HG03196 (cell line): Measurements from ENCODE around the gene CHRNA9.

Experiments
- ATAC-seq: cut with Tn5 transposase; IDR thresholded peaks from one replicate; pipeline ENCODE4 v1.9.1; 2021; ENCODE audit not compliant: unreplicated experiment

Gene CHRNA9

GRCh38 chr4:40308528-40309122 lies 26.5 kb upstream of the CHRNA9 start:
- ATAC-seq: no peak

GRCh38 chr4:40309250-40309774 lies 25.8 kb upstream of the CHRNA9 start:
- ATAC-seq: peak; percentile 22

DNA sequence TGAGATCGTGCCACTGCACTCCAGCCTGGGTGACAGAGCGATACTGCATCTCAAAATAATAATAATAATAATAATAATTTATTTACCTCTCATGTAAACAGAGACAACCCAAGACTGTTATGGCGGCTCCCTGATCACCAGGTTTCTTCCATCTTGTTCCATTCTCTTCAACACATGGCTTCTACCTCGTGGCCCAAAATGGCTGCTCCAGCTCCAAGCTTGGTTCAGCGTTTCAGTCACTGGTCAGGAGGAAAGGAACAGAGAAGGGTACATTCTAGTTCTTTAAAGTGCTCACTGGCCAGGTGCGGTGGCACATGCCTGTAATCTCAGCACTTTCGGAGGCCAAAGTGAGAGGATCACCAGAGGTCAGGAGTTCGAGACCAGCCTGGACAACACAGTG lies 24.9 kb upstream of the CHRNA9 start:
- ATAC-seq: no peak

GRCh38 chr4:40311811-40312346 lies 23.3 kb upstream of the CHRNA9 start:
- no peak for ATAC-seq

DNA sequence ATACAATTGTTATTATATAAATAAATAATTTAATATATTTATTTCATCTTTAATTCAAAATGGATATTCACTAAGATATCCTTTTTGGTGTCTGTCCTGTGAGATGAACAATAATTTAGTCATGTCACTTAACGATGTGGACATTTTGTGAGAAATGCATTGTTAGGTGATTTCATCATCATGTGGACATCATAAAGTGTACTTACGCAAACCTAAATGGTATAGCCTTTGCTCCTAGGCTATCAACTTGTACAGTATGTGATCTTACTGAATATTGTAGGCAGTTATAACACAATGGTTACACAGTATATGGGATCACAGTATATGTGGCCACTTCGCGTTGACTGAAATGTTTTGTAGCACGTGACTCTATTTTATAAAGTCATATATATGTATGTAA lies 20.2 kb upstream of the CHRNA9 start:
- no peak for ATAC-seq

DNA sequence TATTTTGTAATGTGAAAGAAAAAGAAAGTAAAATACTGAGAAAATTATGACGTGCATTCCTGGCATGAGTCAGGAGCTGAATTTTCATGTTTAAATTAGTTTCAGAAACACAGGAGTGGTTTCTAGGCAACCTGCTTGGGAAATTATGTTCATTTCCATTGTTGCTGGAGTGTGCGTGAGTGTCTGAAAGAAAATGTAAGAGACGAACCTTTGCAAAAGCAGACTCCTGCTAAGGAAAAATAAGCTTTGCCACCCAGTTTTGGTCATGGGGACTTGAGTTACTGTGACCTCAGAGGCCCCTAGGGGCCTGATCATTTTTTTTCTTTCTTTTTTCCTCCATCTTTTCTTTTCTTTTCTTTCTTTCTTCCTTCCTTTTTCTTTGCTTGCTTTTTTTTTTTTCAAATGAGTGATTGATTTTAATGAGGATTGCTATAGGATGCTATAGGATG lies 18.8 kb upstream of the CHRNA9 start:
- peak; percentile 34 for ATAC-seq

GRCh38 chr4:40316782-40317635 lies 18.1 kb upstream of the CHRNA9 start:
- ATAC-seq: peak; percentile 46

GRCh38 chr4:40317916-40318658 lies 17.0 kb upstream of the CHRNA9 start:
- no peak for ATAC-seq

DNA sequence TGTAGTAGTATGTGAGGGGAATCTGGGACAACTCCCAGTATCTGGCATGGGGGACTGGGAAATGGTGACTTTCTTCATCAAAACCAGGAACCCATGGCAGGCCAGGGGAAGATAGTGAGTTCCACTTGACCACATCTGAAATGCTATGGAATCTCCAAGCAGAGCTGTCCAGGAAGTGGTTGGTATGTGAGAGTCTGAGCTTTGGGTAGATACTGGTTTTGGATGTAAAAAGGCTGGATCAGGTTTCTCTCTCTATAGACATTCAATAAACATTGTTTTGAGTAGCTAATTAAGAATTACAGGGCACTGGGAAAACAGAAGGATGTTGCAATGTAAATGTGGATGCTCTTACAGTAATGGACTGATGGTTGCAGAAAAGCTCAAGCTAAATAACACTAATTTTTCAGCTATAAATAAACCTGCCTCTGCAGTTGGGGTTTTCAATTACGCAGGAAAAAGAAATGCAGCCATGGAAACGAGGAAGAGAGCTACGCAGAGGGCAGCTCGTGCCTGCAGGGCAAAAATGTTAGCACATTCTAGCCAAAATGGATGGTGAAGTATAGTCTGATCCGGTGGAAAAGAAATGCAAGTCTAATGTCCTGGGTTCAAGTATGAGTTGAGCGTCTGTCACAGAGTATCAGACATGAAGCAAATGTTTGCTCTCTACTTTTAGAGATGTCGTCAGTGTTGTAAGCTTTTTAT lies 13.4 kb upstream of the CHRNA9 start:
- ATAC-seq: no peak

DNA sequence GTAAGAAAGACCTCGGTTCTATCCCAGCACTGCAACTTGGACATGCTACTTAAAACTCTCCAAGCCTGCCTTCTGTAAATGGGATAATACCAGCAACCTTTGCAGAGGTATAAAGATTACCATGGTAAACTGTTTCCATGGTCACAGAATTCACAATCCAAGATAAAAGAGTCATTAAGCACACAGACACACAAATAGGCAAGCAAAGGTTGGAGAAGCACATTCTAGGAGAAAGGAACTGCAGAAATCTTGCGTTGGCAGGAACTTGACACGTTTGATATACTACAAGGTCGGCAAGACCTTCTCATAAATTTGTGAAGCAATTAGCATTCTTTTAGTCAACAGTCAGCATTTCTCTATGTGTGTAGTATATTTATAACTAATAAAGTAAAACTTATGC lies 12.3 kb upstream of the CHRNA9 start:
- no peak for ATAC-seq

- ATAC-seq: no peak
Measured at GRCh38 chr4:40323866-40324265, 11.3 kb upstream of the CHRNA9 start.

DNA sequence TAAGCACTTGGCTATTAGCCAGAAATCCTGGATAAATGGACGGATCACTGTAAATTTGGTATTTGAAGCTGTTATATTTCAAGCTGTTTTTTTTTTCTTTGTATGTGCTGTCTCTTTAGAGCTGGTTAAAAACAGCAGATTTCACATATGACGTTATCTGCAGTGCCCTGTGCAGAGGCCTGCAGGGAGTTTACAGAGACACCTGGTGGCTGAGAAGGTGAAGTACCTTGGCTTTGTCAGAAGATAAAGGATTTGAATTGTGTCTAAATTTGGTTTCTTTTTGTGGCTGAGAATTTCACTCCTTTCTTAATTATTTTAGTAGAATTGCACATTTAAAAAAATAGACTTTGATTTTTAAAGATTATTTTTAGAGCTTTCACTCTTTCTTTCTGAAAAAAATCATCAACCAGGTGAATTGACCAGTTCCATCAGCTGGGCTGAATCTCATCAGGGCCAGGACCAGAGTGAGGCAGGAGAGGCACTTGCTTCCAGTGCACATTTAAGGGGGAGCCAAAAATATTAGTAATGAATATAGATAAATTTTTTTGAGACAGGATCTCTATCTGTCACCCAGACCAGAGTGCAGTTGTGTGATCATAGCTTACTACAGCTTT lies 9.6 kb upstream of the CHRNA9 start:
- ATAC-seq: peak; percentile 91

DNA sequence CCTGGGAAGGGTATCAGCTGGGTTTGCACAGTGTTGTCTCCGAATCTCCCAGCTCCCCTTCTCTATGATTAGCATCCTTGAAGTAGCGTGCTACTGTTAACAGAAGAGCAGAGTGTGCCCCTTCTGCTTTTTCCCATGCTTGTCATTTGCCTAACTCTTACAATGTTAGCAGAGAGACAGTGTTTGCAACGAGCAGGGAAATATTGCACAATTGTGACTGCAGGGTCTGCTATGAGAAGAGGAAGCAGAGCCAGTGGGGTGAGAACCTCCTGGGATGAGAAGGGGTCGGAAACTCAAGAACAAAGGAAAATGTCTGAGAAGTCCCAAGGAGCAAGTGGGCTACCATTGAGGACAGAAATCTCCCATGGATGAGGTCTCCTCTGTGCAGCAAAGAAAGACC lies 7.8 kb upstream of the CHRNA9 start:
- no peak for ATAC-seq

DNA sequence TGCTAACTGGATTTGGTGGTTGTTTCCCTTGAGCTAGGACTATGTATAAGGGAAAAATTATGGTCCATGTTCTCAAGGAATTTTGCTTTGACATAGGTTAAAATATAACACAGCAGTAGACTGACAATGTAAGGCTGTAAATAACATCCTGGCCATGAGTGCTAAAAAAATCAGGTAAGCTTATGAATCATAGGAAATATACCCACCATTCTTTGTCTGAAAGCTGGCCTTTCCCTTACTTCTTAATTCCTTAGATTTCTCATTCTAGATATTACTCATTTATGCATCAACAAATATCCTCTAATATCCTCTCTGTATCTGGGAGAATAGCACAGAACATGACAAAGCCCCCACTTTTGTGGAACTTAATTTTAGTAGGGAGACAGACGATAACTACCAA lies 6.8 kb upstream of the CHRNA9 start:
- no peak for ATAC-seq

- no peak for ATAC-seq
Measured at GRCh38 chr4:40329805-40330204, 5.3 kb upstream of the CHRNA9 start.

DNA sequence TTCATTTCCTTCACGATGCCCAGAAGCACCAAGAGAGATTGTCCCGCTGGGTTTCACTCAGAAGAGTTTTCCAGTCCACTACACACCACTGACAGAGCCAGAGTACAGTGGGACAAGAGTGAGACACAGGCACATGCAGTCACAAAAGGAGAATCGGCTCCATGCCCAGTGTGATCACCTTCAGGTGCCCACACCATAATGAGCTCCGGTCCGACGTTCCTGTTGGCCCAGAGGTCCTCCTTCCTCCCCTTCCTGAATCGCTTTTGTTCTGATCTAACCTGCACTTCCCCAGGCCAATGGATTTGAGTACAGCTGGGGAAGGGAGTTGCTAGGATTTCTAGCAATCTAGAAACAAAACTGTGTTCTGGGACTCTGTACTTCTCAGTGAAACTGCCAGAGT lies 4.6 kb upstream of the CHRNA9 start:
- no peak for ATAC-seq

DNA sequence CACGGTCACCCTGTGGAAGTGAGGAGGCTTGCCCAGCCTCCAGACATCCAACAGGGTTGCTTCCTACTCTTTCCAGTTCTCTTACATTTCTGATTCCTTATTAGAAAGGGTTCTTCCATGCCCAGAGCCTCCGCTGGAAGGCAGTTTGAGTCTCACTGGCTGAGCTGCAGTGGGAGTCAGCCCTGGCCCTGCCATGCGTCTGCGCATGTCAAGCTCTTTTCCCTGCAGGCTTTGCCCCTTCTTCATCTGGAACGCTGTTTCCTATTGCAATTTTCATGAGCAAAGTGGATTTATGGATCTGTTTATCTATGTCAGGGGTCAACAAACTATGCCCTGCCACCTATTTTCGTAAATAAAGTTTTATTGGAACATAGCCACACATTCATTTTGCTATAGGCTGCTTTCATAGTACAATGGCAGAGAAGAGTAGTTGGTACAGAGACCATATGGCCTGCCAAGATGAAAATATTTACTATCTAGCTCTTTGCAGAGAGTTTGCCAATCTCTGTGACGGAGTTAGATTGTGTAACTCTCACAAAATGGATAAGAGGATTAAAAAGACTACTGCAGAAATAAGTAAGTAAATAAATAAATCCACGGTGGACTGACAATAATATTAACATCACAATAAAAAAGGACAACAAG lies 3.9 kb upstream of the CHRNA9 start:
- no peak for ATAC-seq

GRCh38 chr4:40331961-40332360 lies 3.2 kb upstream of the CHRNA9 start:
- ATAC-seq: no peak

- no peak for ATAC-seq
Measured at GRCh38 chr4:40333921-40334352, 1.2 kb upstream of the CHRNA9 start.

- no peak for ATAC-seq
Measured at GRCh38 chr4:40335525-40335894, 377 bp downstream of the CHRNA9 start.
